Mucosa of descending colon (tissue), 3 donors: ENCODE results near the gene PCSK6. TPM values are rescaled to one million over a fixed set of nuclear protein-coding genes. Genes with fewer than 3 reads are reported as not detected.
"Not testable (repeated sequence)": the region's sequence is repeated elsewhere in the genome, so short reads cannot be mapped to it uniquely, and the experiment has no call there.

ENCODE experiments used
- ATAC-seq: fragments of 200-7000 bp; cut with Tn5 transposase; one replicate; pipeline ENCODE4 v1.9.1; 2020; ENCODE audit warnings: mild to moderate bottlenecking, moderate library complexity
- DNase-seq, 3 donors: peaks; one replicate each; pipeline ENCODE4 v3.0.0-alpha.2; 2020
- H3K36me3 ChIP-seq: fragments of 200-600 bp; one replicate; pipeline ENCODE4 v1.8.0; 2021; ENCODE audit warnings: low read depth, mild to moderate bottlenecking
- H3K4me1 ChIP-seq: fragments of 200-600 bp; one replicate; pipeline ENCODE4 v1.8.0; 2021; ENCODE audit warnings: low read depth, mild to moderate bottlenecking
- H3K4me3 ChIP-seq: fragments of 200-600 bp; one replicate; pipeline ENCODE4 v1.8.0; 2021; ENCODE audit warnings: mild to moderate bottlenecking
- H3K9me3 ChIP-seq: fragments of 200-600 bp; one replicate; pipeline ENCODE4 v1.8.0; 2021; ENCODE audit warnings: mild to moderate bottlenecking
- intact Hi-C, 2 donors: fragments of 100-400 bp; cut with DNase I in 1 of 2; cut with micrococcal nuclease in 1 of 2; formaldehyde crosslinking; loops; one replicate each; pipeline versions ENCODE4 v1.11.0 to v1.11.1; 2022; cut with DNase I, micrococcal nuclease
- total RNA-seq, 3 donors: library from RNA; stranded (reverse); fragmentation: NEBNext Ultra II Directional in 2 of 3; extraction: Animal tissue kit (Norgen Biotek cat#: 25700) in 2 of 3; gene quantifications; one replicate each; pipeline versions ENCODE4 v1.2.1 to v1.2.4, GENCODE V29; 2021 to 2023
- TF ChIP-seq, protein P1 (sequence below): fragments of 200-600 bp; IDR thresholded peaks from one replicate; pipeline ENCODE4 v1.8.0; 2022; ENCODE audit warnings: antibody characterized with exemption, mild to moderate bottlenecking
- donor health status: DM: no; HTN: no; CAD: no; lungs with moderate emphysema.
- donor health status: DM: no; HTN: no; CAD: no.
- donor health status: DM: no; HTN: yes; CAD: no.

PCSK6 gene
- total RNA-seq, 3 donors from 2014 or later, result 21.3 to 58.4 (median 30.3) TPM

DNA sequence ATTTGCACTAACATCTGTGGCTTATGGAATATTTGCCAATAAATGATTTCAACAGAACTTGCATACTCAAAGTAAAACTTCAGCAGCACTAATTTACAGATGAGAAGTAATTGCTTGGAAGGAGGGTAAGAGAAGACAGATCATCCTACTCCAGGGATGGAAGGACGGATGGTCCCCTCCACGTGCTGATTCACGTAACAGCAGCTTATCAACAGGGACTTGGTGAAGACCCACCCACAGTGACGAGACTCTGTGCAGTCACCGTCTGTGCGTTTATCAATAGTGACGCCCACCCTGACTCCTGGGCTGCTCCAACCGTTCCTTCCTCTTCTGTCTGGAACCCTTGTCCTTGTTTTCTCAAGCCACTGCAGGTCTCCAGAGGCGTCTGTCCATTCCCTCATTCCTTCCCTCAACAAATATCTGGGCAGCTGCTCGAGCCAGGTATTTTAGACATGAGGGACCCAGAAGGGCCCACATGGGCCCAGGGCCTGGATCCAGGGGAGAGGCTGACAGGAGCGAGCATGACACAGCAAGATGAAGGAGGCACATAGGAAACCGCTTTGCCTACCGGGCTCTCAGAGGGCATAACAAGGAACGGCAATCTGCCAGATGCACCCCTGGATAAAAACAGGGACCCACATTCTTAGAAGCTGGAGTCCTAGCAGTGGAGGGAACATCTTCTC, 33.3 kb downstream of the PCSK6 start:
- Histone ChIP-seq H3K4me1 (no peaks in the 10 kb centered on the region), H3K36me3 (no peaks in the 10 kb centered on the region), H3K4me3 (no peak overlapping the region), H3K9me3 (no peaks in the 10 kb centered on the region)
- intact Hi-C loops, result no loop called here
- ATAC-seq, result no peak
- no peak for DNase-seq
- TF ChIP-seq, protein P1, sequence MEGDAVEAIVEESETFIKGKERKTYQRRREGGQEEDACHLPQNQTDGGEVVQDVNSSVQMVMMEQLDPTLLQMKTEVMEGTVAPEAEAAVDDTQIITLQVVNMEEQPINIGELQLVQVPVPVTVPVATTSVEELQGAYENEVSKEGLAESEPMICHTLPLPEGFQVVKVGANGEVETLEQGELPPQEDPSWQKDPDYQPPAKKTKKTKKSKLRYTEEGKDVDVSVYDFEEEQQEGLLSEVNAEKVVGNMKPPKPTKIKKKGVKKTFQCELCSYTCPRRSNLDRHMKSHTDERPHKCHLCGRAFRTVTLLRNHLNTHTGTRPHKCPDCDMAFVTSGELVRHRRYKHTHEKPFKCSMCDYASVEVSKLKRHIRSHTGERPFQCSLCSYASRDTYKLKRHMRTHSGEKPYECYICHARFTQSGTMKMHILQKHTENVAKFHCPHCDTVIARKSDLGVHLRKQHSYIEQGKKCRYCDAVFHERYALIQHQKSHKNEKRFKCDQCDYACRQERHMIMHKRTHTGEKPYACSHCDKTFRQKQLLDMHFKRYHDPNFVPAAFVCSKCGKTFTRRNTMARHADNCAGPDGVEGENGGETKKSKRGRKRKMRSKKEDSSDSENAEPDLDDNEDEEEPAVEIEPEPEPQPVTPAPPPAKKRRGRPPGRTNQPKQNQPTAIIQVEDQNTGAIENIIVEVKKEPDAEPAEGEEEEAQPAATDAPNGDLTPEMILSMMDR, result no peak

DNA sequence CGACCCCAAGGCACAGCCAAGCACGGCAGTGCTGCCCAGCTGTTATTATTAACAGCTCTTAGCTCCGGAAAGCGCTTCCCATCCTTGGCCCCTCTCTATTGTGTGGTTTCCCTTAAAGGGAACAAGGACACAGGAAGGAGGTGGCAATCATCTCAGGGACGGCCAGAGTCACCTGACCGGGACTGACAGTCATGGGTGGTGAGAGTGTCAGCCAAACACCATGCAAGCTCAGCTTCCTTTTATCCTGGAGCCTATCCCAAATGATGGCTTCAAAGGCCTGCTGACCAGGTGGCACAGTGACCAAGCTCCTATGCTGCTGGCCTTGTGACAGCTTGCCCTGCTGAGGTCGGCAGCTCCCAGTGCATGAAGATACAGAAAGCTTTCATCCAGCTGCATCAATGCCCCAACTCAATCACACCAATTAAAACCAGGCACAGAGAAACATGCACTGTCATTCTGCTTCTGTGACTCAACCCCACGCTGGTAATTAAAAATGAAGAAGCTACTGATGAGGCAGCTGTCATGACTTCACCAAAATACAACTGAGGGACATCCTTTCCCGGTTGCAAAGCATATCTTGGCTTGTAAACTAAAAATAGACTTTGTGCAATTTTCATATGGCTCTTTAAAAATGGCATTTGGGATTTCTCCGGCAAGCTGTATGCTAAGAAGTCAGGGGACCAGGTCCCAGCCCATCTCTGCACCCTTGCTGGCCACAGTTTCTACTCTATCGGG, 34.0 kb downstream of the PCSK6 start:
- Histone ChIP-seq H3K4me1 (no peaks in the 10 kb centered on the region), H3K9me3 (no peaks in the 10 kb centered on the region), H3K36me3 (no peaks in the 10 kb centered on the region), H3K4me3 (no peak overlapping the region)
- no peak for ATAC-seq
- intact Hi-C loops, result no loop called here
- DNase-seq, result no peak
- TF ChIP-seq, protein P1, result no peak

DNA sequence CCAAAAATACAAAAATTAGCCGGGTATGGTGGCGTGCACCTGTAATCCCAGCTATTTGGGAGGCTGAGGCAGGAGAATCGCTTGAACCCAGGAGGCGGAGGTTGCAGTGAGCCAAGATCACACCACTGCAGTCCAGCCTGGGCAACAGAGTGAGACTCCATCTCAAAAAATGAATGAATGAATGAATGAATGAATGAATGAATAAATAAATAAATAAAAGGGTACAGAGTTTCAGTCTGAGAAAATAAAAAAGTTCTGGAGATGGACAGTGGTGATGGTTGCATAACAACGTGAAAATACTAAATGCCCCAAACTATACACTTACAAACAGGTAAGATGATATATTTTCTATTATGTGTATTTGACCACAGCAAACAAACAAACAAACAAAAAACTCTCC, 34.7 kb downstream of the PCSK6 start:
- H3K9me3 ChIP-seq, H3K4me1 ChIP-seq, intact Hi-C loops, H3K36me3 ChIP-seq, DNase-seq, H3K4me3 ChIP-seq, ATAC-seq: not testable (repeated sequence)

DNA sequence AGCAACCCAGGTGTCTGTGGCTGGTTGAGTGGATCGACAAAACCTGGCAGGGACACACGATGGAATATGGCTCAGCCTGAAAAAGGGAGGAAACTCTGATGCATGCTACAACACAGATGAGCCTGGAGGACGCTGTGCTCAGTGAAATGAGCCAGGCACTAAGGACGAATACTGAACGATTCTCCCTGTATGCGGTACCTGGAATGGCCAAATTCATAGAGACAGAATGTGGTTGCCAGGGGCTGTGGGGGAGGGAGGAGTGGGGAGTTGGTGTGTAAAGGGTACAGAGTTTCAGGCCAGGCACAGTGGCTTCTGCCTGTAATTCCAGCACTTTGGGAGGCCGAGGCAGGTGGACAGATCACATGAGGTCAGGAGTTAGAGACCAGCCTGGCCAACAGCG, 35.1 kb downstream of the PCSK6 start:
- Histone ChIP-seq H3K36me3 (no peaks in the 10 kb centered on the region), H3K4me1 (no peaks in the 10 kb centered on the region), H3K9me3 (no peaks in the 10 kb centered on the region), H3K4me3 (no peak overlapping the region)
- TF ChIP-seq, protein P1, result no peak
- DNase-seq (no peak), ATAC-seq (no peak)
- intact Hi-C loops, result no loop called here

GRCh38 chr15:101453123-101454120, 36.1 kb downstream of the PCSK6 start:
- intact Hi-C loops, result no loop called here
- ATAC-seq, result no peak

More at GRCh38 chr15:101453123-101454120, 36.1 kb downstream of the PCSK6 start:
- no peak overlapping the region for H3K4me3 ChIP-seq
- no peaks in the 10 kb centered on the region for H3K9me3 ChIP-seq
- TF ChIP-seq, protein P1, result no peak
- H3K36me3 ChIP-seq, result no peaks in the 10 kb centered on the region
- H3K4me1 ChIP-seq, result no peaks in the 10 kb centered on the region
- DNase-seq, result no peak
